AG09309 (cell line): Measurements from ENCODE around the gene VWA5B2.
A peak's percentile ranks its signal among the peaks of the same experiment; 100 is the strongest.

Experiments used
- DNase-seq: peaks from one replicate; pipeline ENCODE4 v3.0.0-alpha.2; 2010; ENCODE audit warnings: low read depth
- H3K4me3 ChIP-seq: 2 replicates; pipeline ENCODE4 v1.5.1; 2011; ENCODE audit warnings: mild to moderate bottlenecking, low read depth, low read length, moderate library complexity; ENCODE audit not compliant: control insufficient read depth
- CTCF ChIP-seq: IDR thresholded peaks from 2 replicates; pipeline ENCODE4 v1.5.1; 2011; ENCODE audit warnings: mild to moderate bottlenecking, low read depth, low read length, inconsistent platforms; ENCODE audit not compliant: insufficient read depth, control insufficient read depth; ENCODE audit errors: missing control alignments

Gene VWA5B2

GRCh38 chr3:184239708-184240107 is 10.3 kb downstream of the VWA5B2 start:
- no peak for TF ChIP-seq CTCF
- no peak for DNase-seq
- no peak overlapping the region for H3K4me3 ChIP-seq

- DNase-seq, result no peak
- TF ChIP-seq CTCF, result no peak
- no peak overlapping the region for H3K4me3 ChIP-seq
Measured at GRCh38 chr3:184240384-184241140, 11.2 kb downstream of the VWA5B2 start.

- no peak overlapping the region for H3K4me3 ChIP-seq
- TF ChIP-seq CTCF, result no peak
- no peak for DNase-seq
Measured at GRCh38 chr3:184241141-184241446, 11.7 kb downstream of the VWA5B2 start.

GRCh38 chr3:184241447-184242296 is 12.3 kb downstream of the VWA5B2 start:
- H3K4me3 ChIP-seq, result no peak overlapping the region
- TF ChIP-seq CTCF, result peak; percentile 49
- DNase-seq, result no peak

GRCh38 chr3:184242297-184242685 is 12.9 kb downstream of the VWA5B2 start:
- DNase-seq, result no peak
- H3K4me3 ChIP-seq, result no peak overlapping the region
- no peak for TF ChIP-seq CTCF

GRCh38 chr3:184248454-184249411 is 19.3 kb downstream of the VWA5B2 start, which contains the start of gene ALG3:
Gene ALG3 (minus strand): TSS chr3:184248962. CDS start chr3:184248940, 22 bp downstream.
- DNase-seq, result peak; percentile 48
- TF ChIP-seq CTCF, result no peak
- peak within 1 kb of the TSS; percentile 98 for H3K4me3 ChIP-seq
